NB4 (cell line): ENCODE data around the gene KRT82.

ENCODE experiments used
- CTCF ChIP-seq: IDR thresholded peaks from one replicate; pipeline ENCODE4 v1.5.1; 2012; ENCODE audit warnings: low read depth, low read length
- POLR2A ChIP-seq: IDR thresholded peaks from 2 replicates; pipeline ENCODE4 v1.6.1; 2011; ENCODE audit warnings: mild to moderate bottlenecking; ENCODE audit not compliant: insufficient read length; ENCODE audit errors: extremely low read depth

- no peak for TF ChIP-seq CTCF
- no peak for TF ChIP-seq POLR2A
Observed at GRCh38 chr12:52401926-52402325, 4.2 kb downstream of the KRT82 start.
